Left ventricle myocardium superior (tissue), 1 donor: ENCODE measurements around the gene HSBP1L1. TPM values are rescaled to one million over a fixed set of nuclear protein-coding genes. Genes with fewer than 3 reads are reported as not detected.
A peak's percentile ranks its signal among the peaks of the same experiment; 100 is the strongest.

ENCODE experiments used
- ATAC-seq: fragments of 200-7000 bp; cut with Tn5 transposase; one replicate; pipeline ENCODE4 v1.9.1; 2020; ENCODE audit warnings: mild to moderate bottlenecking, moderate library complexity
- DNase-seq: peaks from one replicate; pipeline ENCODE4 v3.0.0-alpha.2; 2020
- intact Hi-C: fragments of 100-400 bp; cut with micrococcal nuclease; formaldehyde crosslinking; loops from one replicate; pipeline ENCODE4 v1.11.0; 2022
- long read RNA-seq: library from polyadenylated mRNA; unstranded; transcript quantifications from one replicate; pipeline ENCODE4 v2.0.0, GENCODE V29; 2021
- total RNA-seq: library from RNA; stranded (reverse); fragmentation: NEBNext Ultra II Directional; extraction: Animal tissue kit (Norgen Biotek cat#: 25700); gene quantifications from one replicate; pipeline ENCODE4 v1.2.1, GENCODE V29; 2021
- donor health status: DM: no; HTN: yes; CAD: no; lungs with severe emphysema.

Gene HSBP1L1
- total RNA-seq: 14.5 TPM
- long read RNA-seq, transcript HSBP1L1-201 (4 exons, 771 nt): major isoform, 5 of 8 reads
- long read RNA-seq, partial matches to known transcripts: 0 of 8 reads
- long read RNA-seq, other reads (novel, unspliced or antisense): 2 of 8 reads

- intact Hi-C loops: no loop called here
- ATAC-seq (peak; percentile 95), DNase-seq (peak; percentile 87)
Measured at GRCh38 chr18:79964330-79965118, at the start of gene HSBP1L1. TSS of gene HSBP1L1 (plus strand) at chr18:79964643. CDS start at chr18:79964736, 93 bp downstream.

- peak; percentile 40 for ATAC-seq
- intact Hi-C loops: no loop called here
Measured at GRCh38 chr18:79915161-79916127, 49.0 kb upstream of the HSBP1L1 start.

GRCh38 chr18:79916128-79916494, 48.3 kb upstream of the HSBP1L1 start:
- DNase-seq (no peak), ATAC-seq (no peak)
- intact Hi-C loops: no loop called here

More at GRCh38 chr18:79915161-79916127, 49.0 kb upstream of the HSBP1L1 start:
- peak; percentile 22 for DNase-seq

- ATAC-seq (no peak), DNase-seq (no peak)
- intact Hi-C loops: no loop called here
Measured at GRCh38 chr18:79916546-79917168, 47.8 kb upstream of the HSBP1L1 start.

- no peak for ATAC-seq
- intact Hi-C loops: no loop called here
- peak; percentile 26 for DNase-seq
Measured at GRCh38 chr18:79917169-79917852, 47.1 kb upstream of the HSBP1L1 start.

GRCh38 chr18:79917853-79918614, 46.4 kb upstream of the HSBP1L1 start:
- no peak for DNase-seq
- intact Hi-C loops: no loop called here
- no peak for ATAC-seq

DNA sequence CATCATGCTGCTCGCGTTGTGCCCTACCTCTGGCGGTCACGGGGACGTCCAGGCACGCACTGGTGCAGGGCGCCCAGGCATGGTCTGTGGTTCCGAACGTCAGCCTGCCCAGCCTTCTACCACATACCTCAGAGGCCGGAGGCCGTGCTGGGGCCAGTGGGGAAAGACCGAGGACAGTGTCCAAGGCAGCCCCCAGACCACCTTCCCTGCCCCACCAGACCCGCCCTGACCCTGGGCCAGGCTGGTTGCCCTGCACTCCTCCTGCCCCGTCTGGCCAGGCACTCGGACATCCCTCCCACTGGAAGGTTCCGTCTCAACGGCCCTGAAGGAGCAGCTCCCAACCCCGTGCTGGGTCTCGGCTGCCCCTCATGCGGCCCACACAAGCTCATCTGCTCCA, 45.8 kb upstream of the HSBP1L1 start:
- intact Hi-C loops: no loop called here
- ATAC-seq (no peak), DNase-seq (peak; percentile 20)

- intact Hi-C loops: no loop called here
- ATAC-seq (no peak), DNase-seq (peak; percentile 29)
Measured at GRCh38 chr18:79919089-79919488, 45.4 kb upstream of the HSBP1L1 start.

DNA sequence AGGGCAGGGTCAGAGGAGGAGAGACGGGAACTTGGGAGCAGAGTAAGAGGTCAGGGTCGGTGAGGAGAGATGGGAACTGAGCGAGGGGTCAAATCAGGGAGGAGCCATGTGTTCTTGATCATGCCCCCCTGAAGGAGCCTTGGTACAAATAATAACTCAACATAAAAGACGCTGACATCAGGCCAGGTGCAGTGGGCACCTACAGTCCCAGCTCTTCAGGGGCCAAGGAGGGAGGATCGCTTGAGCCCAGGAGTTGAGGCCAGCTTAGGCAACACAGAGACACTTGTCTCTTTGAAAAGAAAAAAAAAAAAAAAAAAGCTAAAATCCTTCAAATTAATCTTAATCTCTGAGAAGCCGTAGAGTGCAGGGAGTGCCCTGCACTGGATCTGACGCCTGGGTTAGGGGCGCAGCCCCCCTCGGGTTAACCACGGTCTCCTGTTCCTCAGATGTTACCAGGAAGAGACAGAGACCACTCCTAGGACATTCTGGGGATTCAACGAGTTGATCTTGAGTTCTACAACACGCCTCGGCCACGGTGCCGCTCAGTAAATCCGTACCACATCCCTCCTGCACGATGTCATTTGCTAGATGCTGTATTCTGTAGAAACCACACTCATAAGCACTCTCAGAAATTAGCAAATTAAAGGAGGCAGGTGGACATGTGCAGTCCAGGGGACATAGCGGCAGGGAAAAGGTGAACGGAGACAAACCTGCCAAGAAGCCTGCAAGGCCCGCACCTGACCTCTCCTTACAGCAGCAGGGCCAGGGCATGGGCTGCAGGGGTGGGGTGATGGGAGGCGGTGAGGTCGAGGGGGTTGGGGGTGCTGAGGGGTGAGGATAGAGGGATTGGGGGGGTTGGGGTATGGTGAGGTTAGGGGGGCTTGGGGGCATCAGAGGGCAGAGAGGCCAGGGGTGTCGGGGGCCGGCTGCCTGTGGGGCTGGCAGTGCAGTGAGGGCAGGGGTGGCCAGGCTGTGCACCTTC, 42.2 kb upstream of the HSBP1L1 start:
- ATAC-seq (no peak), DNase-seq (no peak)
- intact Hi-C loops: no loop called here

DNA sequence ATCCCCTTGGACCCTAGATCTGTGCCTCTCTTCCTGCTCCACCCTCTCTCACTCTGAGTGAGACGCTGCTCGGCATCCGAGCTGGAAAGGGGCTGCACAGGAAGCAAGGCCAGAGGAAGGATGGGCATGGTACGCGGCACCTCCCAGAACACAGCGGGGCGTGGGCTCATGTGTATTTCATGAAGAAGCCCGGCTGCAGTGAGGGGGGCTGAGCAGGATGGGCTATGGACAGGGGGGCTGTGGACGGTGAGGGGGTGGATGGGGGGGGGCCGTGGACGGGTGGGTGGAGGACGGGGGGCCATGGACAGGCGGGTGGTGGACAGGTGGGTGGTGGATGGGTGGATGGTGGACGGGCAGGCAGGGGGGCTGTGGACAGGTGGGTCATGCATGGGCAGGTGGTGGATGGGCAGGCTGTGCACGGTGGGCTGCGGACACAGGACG, 41.5 kb upstream of the HSBP1L1 start:
- ATAC-seq (no peak), DNase-seq (peak; percentile 23)
- intact Hi-C loops: no loop called here

DNA sequence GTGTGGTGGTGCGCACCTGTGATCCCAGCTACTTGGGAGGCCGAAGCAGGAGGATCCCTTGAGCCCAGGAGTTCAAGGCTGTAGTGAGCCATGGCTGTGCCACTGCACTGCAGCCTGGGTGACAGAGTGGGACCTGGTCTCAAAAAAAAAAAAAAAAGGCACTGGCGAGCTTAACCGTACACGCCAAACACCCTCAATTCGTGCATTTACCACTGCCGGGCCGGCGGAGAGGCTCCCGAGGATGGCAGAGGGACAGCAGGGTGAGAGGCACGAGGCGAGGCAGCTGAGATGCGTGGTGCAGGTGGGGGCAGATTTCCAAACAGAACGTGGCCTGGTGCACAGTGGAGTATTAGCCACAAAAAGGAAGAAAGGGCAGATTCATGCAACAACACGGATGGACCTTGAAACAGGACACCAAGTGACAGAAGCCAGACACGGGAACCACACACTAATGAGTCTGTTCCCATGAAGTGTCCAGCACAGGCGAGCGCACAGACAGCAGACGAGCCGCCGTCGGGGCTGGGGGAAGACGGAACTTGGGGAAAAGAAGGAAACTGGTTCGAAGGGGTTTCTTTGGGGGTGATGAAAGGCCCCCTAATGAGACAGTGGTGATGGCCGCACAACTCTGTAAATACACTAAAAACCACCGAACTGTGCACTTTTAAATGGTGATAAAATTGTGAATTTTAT, 40.4 kb upstream of the HSBP1L1 start:
- DNase-seq (no peak), ATAC-seq (no peak)
- intact Hi-C loops: no loop called here

DNA sequence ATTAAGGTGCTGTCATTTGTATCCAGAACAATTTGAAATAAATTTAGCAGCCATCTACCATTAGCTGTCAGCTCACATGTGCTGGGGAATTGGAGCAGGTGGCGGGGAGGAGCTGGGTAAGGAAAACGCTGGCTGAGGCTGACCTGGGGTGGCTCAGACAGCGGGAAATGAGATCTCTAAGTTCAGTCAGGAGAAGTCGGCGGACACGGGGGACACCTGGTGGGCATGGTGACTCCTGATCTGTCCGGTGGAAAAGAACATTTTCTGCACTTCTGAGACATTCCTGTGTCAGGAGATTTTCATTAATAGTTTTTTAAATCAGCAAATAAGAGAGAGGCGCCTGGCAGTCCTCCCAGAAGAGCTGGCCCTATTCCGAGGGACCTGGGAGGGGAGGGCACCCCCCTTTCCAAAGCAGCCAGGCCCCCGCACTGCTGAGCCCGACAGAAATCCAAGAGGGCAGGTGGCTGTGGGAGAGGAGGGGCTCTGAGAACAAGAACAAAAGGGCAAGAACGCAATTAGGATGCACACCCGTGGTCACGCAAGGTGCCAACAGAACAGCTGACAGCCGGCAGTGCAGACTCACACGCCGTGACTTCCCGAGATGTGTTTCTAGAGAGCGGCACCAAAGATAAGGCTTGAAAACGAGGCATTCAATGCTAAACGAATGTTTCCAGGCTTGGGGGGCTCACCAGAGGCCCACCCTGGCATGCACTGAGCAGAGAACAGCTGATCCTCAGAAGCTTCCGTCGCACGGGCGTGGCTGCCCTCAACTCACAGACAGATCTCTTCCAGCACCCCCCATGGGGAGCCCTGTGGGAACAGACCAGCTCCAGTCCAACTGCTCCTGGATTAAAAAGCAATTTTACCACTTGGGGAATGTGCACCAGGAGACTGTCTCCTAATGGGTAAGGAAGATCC, 39.4 kb upstream of the HSBP1L1 start:
- peak; percentile 83 for ATAC-seq
- intact Hi-C loops: no loop called here
- peak; percentile 53 for DNase-seq

DNA sequence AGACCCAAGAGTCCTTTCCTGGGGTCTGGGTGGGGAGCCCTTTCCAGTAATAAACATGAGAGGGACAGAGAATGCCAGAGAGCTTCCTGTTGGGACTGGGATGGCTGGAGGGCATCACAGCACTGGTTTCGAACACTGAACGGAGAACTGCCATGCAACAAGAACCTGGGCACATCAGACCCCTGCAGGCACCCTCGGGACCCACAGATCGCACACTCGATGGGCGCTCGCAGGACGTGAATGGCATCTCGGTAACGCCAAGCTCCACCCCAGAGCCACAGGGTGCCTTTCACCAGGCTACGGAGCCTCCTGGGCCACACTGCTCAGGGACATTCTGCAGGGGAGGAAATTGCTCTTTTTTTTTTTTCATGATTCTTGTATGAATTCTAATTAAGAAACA, 38.1 kb upstream of the HSBP1L1 start:
- intact Hi-C loops: no loop called here
- DNase-seq (no peak), ATAC-seq (no peak)

DNA sequence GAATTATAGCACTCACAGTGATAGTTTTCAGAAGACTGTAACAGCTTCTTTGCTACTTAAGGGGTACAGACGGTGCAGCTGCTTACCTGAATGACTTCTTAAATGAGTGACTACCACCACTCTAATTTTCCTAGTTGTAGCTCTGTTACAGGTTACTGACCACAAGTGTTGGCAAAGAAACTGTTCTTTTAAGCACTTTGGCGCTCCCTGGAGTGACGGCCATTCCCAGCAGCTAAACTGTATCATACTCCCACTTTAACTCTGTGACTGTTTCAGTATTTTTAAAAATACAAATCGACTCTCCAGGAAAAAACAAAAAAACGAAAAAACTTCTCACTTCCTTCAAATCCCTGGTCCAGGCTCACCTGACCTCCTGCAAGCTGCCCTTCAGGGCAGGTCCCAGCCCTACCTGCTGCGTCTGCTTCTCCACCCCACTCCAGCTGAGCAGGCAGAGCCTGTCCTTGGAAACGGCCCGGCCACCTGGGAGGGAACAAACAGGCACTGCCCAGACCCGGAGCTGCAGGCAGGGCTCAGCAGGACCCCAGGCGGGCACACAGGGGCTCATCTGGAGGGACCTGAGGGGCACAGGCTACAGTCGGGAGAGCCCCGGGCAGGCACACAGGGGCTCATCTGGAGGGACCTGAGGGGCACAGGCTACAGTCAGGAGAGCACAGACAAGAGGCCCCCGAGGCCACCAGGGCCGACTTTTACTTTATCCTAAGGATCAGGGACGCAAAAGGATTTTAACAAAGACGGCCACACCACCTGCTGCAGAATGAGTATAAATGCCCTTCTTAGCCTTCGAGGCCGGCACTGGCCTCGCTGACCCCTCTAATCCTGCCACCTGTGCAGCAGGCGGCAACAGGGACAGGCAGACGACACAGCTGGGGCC, 37.5 kb upstream of the HSBP1L1 start:
- intact Hi-C loops: no loop called here
- ATAC-seq (no peak), DNase-seq (peak; percentile 27)
